Fibroblast of the aortic adventitia (primary cell): ENCODE data around the gene KNOP1. TPM values are rescaled to one million over a fixed set of nuclear protein-coding genes. Genes with fewer than 3 reads are reported as not detected.

Experiments
- DNase-seq: peaks from one replicate; pipeline ENCODE4 v3.0.0-alpha.2; 2010; ENCODE audit warnings: low read depth
- H3K4me3 ChIP-seq: 2 replicates; pipeline ENCODE4 v1.5.1; 2011; ENCODE audit warnings: low read depth, mild to moderate bottlenecking, control low read depth, low read length, moderate library complexity
- total RNA-seq: library from RNA; depleted of rRNA; stranded (reverse); fragments of >200 nt; gene quantifications from 2 replicates; pipeline ENCODE4 v1.2.3, GENCODE V29; 2012; ENCODE audit warnings: low replicate concordance
- TF ChIP-seq, protein P1 (sequence below): IDR thresholded peaks from 2 replicates; pipeline ENCODE4 v1.5.1; 2011; ENCODE audit warnings: mild to moderate bottlenecking, low read length, control low read depth, inconsistent platforms; ENCODE audit not compliant: insufficient read depth

Gene KNOP1
- total RNA-seq, 1 donor, result 12.7 TPM

GRCh38 chr16:19657831-19658230 is 60.2 kb downstream of the KNOP1 start:
- TF ChIP-seq, protein P1, sequence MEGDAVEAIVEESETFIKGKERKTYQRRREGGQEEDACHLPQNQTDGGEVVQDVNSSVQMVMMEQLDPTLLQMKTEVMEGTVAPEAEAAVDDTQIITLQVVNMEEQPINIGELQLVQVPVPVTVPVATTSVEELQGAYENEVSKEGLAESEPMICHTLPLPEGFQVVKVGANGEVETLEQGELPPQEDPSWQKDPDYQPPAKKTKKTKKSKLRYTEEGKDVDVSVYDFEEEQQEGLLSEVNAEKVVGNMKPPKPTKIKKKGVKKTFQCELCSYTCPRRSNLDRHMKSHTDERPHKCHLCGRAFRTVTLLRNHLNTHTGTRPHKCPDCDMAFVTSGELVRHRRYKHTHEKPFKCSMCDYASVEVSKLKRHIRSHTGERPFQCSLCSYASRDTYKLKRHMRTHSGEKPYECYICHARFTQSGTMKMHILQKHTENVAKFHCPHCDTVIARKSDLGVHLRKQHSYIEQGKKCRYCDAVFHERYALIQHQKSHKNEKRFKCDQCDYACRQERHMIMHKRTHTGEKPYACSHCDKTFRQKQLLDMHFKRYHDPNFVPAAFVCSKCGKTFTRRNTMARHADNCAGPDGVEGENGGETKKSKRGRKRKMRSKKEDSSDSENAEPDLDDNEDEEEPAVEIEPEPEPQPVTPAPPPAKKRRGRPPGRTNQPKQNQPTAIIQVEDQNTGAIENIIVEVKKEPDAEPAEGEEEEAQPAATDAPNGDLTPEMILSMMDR, result no peak
- DNase-seq, result no peak
- H3K4me3 ChIP-seq, result no peak overlapping the region

DNA sequence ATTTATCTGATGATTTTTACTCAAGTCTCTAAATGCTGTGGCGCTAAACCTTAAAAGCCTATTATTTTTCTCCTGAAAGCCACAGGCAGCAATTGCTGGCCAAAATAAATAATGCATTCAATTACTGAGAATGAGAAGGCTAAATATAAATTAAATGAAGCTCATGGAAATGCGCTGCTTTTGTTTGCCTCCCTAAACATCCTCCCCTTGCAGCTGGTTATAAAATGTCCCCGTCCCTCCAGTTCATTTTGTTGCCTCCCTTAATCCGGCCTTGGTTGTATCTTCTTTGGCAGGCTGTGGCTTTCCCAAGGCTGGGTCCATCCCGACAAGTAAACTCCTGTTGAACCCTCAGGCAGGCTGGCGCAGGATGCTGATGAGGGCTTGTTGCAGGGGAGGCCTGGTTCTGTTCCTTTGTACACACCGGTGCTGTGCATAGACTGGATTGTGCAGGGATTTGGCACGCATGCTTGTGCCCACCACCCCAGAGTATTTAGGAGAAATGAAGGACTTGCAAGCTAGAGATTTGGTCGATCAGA is 62.7 kb downstream of the KNOP1 start:
- H3K4me3 ChIP-seq, result no peak overlapping the region
- TF ChIP-seq, protein P1, result no peak

DNA sequence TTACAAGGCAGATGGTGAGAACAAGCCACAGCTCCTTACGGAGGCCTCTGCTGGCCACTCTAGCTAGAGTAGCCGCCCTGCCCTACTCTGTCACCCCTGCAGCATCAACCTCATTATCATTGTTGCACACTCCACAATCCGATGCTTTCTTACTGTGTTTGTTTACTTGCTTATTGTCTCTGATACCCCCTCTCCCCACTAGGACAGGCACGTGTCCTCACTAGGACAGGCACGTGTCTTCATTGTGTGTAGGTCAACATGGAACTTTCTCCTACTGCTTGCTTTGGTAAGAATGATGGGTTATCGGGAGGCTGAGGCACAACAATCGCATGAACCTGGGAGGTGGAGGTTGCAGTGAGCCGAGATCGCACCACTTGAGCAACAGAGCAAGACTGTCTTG is 63.9 kb downstream of the KNOP1 start:
- TF ChIP-seq, protein P1, result no peak
- no peak for DNase-seq
- H3K4me3 ChIP-seq, result no peak overlapping the region

More for the DNA sequence above, 62.7 kb downstream of the KNOP1 start:
- no peak for DNase-seq

Other genes starting within 250 kb of the KNOP1 start
- 34.3 and 59.9 TPM in 2 replicates for gene GDE1, start 196.1 kb downstream of the KNOP1 start, total RNA-seq
- 6.5 and 23.3 TPM in 2 replicates for gene CCP110, start 194.3 kb downstream of the KNOP1 start, total RNA-seq
- 67.1 and 67.7 TPM in 2 replicates for gene VPS35L, start 162.5 kb downstream of the KNOP1 start, total RNA-seq
- gene IQCK, start within 50 bp of the KNOP1 start, total RNA-seq, result 3.1 and 22.3 TPM in 2 replicates
- 20.2 and 47.4 TPM in 2 replicates for gene GPRC5B, start 166.6 kb upstream of the KNOP1 start, total RNA-seq